ENCODE measurements around the gene AKR1E2. TPM values are rescaled to one million over a fixed set of nuclear protein-coding genes. Genes with fewer than 3 reads are reported as not detected.

Gene AKR1E2
- total RNA-seq, 3 donors from 2014 or later (not counting 1 experiment from before 2014, with no cell fraction given) = 0.56 to 4.0 (median 3.7) TPM

DNA sequence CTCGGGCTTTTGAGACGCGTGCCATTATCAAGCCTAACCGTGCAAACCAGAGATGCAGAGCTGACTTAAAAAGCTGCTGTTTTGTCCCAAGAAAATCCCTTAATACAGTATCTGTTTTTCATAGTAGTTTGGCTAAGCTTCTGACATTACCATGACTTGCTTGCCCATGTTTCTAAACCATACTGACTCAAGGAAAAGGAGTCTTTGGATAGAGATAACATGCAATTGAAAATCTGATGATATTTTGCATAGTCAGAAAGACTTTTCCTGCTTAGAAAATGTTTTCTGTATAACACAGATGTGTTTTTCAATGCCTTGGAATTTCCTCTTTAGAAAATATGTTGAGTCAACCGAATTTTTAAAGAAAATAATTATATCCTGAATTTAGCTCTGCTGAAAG is 21.5 kb upstream of the AKR1E2 start:
- Histone ChIP-seq H3K4me1 (ENCODE audit: control insufficient read depth, insufficient read depth, low read length) (no peaks in the 10 kb centered on the region), H3K36me3 (ENCODE audit: control insufficient read depth, insufficient read depth, low read length) (no peaks in the 10 kb centered on the region), H3K27ac (ENCODE audit: low read length) (no peak overlapping the region), H3K9me3 (ENCODE audit: control insufficient read depth, insufficient read depth, low read length) (no peaks in the 10 kb centered on the region), H3K27me3 (ENCODE audit: control insufficient read depth, insufficient read depth, low read length) (no peaks in the 10 kb centered on the region), H3K4me3 (ENCODE audit: low read length) (no peak overlapping the region)
- no peaks in the 10 kb centered on the region for H3K36me3 Mint-ChIP-seq
- no peaks in the 10 kb centered on the region for H3K4me1 Mint-ChIP-seq
- no peaks in the 10 kb centered on the region for H3K9me3 Mint-ChIP-seq
- no peak overlapping the region for H3K4me3 Mint-ChIP-seq
- ATAC-seq = no peak
- intact Hi-C loops (cut with micrococcal nuclease) = no loop called here
- DNase-seq = no peak
- H3K27ac Mint-ChIP-seq = no peak overlapping the region
- TF ChIP-seq, protein P1, sequence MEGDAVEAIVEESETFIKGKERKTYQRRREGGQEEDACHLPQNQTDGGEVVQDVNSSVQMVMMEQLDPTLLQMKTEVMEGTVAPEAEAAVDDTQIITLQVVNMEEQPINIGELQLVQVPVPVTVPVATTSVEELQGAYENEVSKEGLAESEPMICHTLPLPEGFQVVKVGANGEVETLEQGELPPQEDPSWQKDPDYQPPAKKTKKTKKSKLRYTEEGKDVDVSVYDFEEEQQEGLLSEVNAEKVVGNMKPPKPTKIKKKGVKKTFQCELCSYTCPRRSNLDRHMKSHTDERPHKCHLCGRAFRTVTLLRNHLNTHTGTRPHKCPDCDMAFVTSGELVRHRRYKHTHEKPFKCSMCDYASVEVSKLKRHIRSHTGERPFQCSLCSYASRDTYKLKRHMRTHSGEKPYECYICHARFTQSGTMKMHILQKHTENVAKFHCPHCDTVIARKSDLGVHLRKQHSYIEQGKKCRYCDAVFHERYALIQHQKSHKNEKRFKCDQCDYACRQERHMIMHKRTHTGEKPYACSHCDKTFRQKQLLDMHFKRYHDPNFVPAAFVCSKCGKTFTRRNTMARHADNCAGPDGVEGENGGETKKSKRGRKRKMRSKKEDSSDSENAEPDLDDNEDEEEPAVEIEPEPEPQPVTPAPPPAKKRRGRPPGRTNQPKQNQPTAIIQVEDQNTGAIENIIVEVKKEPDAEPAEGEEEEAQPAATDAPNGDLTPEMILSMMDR (IDR thresholded peaks at IDR 0.05) = no peak
- WGBS (ENCODE audit: insufficient coverage) = 95% methylated on average over 5 of the region's 5 CpGs
- H3K27me3 Mint-ChIP-seq (ENCODE audit: low read depth in 2 of 2) = peaks cover 11 to 25% of the 10 kb centered on the region in 2 donors

DNA sequence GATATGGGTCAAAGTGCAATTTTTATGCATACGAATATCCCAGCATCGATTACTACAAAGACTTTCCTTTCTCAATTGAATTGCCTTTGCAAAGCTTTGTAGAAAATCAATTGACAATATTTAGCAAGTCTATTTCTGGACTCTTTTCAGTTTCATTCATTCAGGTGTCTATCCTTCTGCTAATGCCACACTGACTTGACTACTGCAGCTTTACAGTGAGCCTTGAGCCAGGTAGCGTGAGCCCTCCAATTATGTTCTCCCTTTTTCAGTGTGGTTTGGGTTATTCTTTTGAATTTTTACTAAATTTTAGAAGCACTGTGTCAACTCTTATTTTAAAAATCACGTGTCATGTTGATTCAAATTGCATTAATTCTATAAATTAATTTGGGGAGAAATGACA is 19.5 kb upstream of the AKR1E2 start:
- WGBS (ENCODE audit: insufficient coverage) = 100% methylated on average over 3 of the region's 4 CpGs
- Histone ChIP-seq H3K4me1 (ENCODE audit: control insufficient read depth, insufficient read depth, low read length) (no peaks in the 10 kb centered on the region), H3K9me3 (ENCODE audit: control insufficient read depth, insufficient read depth, low read length) (no peaks in the 10 kb centered on the region), H3K27ac (ENCODE audit: low read length) (no peak overlapping the region), H3K27me3 (ENCODE audit: control insufficient read depth, insufficient read depth, low read length) (no peaks in the 10 kb centered on the region), H3K4me3 (ENCODE audit: low read length) (no peak overlapping the region), H3K36me3 (ENCODE audit: control insufficient read depth, insufficient read depth, low read length) (no peaks in the 10 kb centered on the region)
- Mint-ChIP-seq H3K36me3 (no peaks in the 10 kb centered on the region), H3K4me1 (no peaks in the 10 kb centered on the region), H3K27ac (no peak overlapping the region), H3K9me3 (no peaks in the 10 kb centered on the region), H3K27me3 (ENCODE audit: low read depth in 2 of 2) (peaks cover 11 to 25% of the 10 kb centered on the region in 2 donors), H3K4me3 (no peak overlapping the region)
- ATAC-seq (no peak), DNase-seq (no peak)
- intact Hi-C loops (cut with micrococcal nuclease) = no loop called here
- TF ChIP-seq, protein P1 (IDR thresholded peaks at IDR 0.05) = no peak

DNA sequence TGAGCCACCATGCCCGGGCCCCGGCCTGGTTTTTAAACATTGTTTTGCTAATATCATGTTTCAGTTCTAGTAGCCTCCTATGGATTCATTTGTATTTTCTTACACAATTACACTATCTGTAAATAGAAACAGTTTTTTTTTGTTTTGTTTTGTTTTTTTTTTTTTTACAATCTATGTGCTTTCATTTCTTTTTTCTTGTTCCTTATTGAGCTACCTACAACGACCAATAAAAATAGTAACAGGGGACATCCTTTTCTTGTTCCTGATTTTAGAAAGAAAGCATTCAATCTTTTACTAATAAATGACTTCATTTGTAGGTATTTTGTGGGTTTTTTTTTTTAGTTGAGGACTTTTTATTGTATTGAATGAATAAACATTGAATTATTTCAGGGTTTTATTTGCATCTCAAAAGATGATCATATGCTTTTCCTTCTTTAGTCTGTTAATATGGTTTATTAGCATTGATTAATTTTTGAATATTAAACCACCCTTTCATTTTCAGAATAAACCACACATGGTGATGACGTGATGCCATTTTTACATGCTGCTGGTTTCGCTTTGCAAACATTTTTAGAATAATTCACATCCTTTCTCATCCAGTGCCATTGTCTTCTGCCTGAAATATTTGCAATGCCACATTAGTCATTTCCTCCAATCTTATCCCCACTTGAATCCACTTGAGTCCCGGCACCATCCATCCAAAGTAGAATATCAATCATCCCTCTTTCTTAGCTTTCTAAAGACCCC is 18.1 kb upstream of the AKR1E2 start:
- WGBS (ENCODE audit: insufficient coverage) = 71% methylated on average over 5 of the region's 6 CpGs

More for the DNA sequence above, 18.1 kb upstream of the AKR1E2 start:
- Histone ChIP-seq H3K36me3 (ENCODE audit: control insufficient read depth, insufficient read depth, low read length) (no peaks in the 10 kb centered on the region), H3K27me3 (ENCODE audit: control insufficient read depth, insufficient read depth, low read length) (no peaks in the 10 kb centered on the region), H3K9me3 (ENCODE audit: control insufficient read depth, insufficient read depth, low read length) (no peaks in the 10 kb centered on the region), H3K4me1 (ENCODE audit: control insufficient read depth, insufficient read depth, low read length) (no peaks in the 10 kb centered on the region), H3K4me3 (ENCODE audit: low read length) (no peak overlapping the region), H3K27ac (ENCODE audit: low read length) (no peak overlapping the region)
- H3K9me3 Mint-ChIP-seq = no peaks in the 10 kb centered on the region
- TF ChIP-seq, protein P1 (IDR thresholded peaks at IDR 0.05) = no peak
- H3K4me3 Mint-ChIP-seq = no peak overlapping the region
- H3K36me3 Mint-ChIP-seq = no peaks in the 10 kb centered on the region
- H3K27me3 Mint-ChIP-seq (ENCODE audit: low read depth in 2 of 2) = peaks cover 13 to 25% of the 10 kb centered on the region in 2 donors
- no peak overlapping the region for H3K27ac Mint-ChIP-seq
- DNase-seq (no peak), ATAC-seq (no peak)
- intact Hi-C loops (cut with micrococcal nuclease) = no loop called here
- no peaks in the 10 kb centered on the region for H3K4me1 Mint-ChIP-seq
